ENCODE results near the gene NELL1.

NELL1 gene

GRCh38 chr11:21396342-21397008 is 727.1 kb downstream of the NELL1 start:
- H3K4me3 ChIP-seq (ENCODE audit: low read length) = no peak overlapping the region
- no peaks in the 10 kb centered on the region for H3K4me1 ChIP-seq (ENCODE audit: control insufficient read depth, insufficient read depth, low read length)
- no peaks in the 10 kb centered on the region for H3K27me3 ChIP-seq (ENCODE audit: control insufficient read depth, insufficient read depth, low read length)
- no peak overlapping the region for H3K9ac ChIP-seq (ENCODE audit: low read length)
- H3K36me3 ChIP-seq (ENCODE audit: control insufficient read depth, insufficient read depth, low read length) = no peaks in the 10 kb centered on the region
- no peaks in the 10 kb centered on the region for H3K9me3 ChIP-seq (ENCODE audit: control insufficient read depth, low read length)

GRCh38 chr11:21398195-21398594 is 728.8 kb downstream of the NELL1 start:
- no peak overlapping the region for H3K4me3 ChIP-seq (ENCODE audit: low read length)
- H3K27me3 ChIP-seq (ENCODE audit: control insufficient read depth, insufficient read depth, low read length) = no peaks in the 10 kb centered on the region
- H3K36me3 ChIP-seq (ENCODE audit: control insufficient read depth, insufficient read depth, low read length) = no peaks in the 10 kb centered on the region
- H3K9me3 ChIP-seq (ENCODE audit: control insufficient read depth, low read length) = no peaks in the 10 kb centered on the region
- H3K9ac ChIP-seq (ENCODE audit: low read length) = no peak overlapping the region
- no peaks in the 10 kb centered on the region for H3K4me1 ChIP-seq (ENCODE audit: control insufficient read depth, insufficient read depth, low read length)

GRCh38 chr11:21401496-21401895 is 732.1 kb downstream of the NELL1 start:
- Histone ChIP-seq H3K4me3 (ENCODE audit: low read length) (no peak overlapping the region), H3K9ac (ENCODE audit: low read length) (no peak overlapping the region), H3K9me3 (ENCODE audit: control insufficient read depth, low read length) (no peaks in the 10 kb centered on the region), H3K27me3 (ENCODE audit: control insufficient read depth, insufficient read depth, low read length) (no peaks in the 10 kb centered on the region), H3K4me1 (ENCODE audit: control insufficient read depth, insufficient read depth, low read length) (no peaks in the 10 kb centered on the region), H3K36me3 (ENCODE audit: control insufficient read depth, insufficient read depth, low read length) (no peaks in the 10 kb centered on the region)

- Histone ChIP-seq H3K4me3 (ENCODE audit: low read length) (no peak overlapping the region), H3K4me1 (ENCODE audit: control insufficient read depth, insufficient read depth, low read length) (no peaks in the 10 kb centered on the region), H3K9ac (ENCODE audit: low read length) (no peak overlapping the region), H3K36me3 (ENCODE audit: control insufficient read depth, insufficient read depth, low read length) (no peaks in the 10 kb centered on the region), H3K27me3 (ENCODE audit: control insufficient read depth, insufficient read depth, low read length) (no peaks in the 10 kb centered on the region), H3K9me3 (ENCODE audit: control insufficient read depth, low read length) (no peaks in the 10 kb centered on the region)
Measured at GRCh38 chr11:21402274-21402673, 732.9 kb downstream of the NELL1 start.

GRCh38 chr11:21403069-21403468 is 733.7 kb downstream of the NELL1 start:
- H3K9me3 ChIP-seq (ENCODE audit: control insufficient read depth, low read length) = no peaks in the 10 kb centered on the region
- H3K36me3 ChIP-seq (ENCODE audit: control insufficient read depth, insufficient read depth, low read length) = no peaks in the 10 kb centered on the region
- H3K4me3 ChIP-seq (ENCODE audit: low read length) = no peak overlapping the region
- H3K4me1 ChIP-seq (ENCODE audit: control insufficient read depth, insufficient read depth, low read length) = no peaks in the 10 kb centered on the region
- H3K9ac ChIP-seq (ENCODE audit: low read length) = no peak overlapping the region
- no peaks in the 10 kb centered on the region for H3K27me3 ChIP-seq (ENCODE audit: control insufficient read depth, insufficient read depth, low read length)

GRCh38 chr11:21405422-21405821 is 736.0 kb downstream of the NELL1 start:
- Histone ChIP-seq H3K9ac (ENCODE audit: low read length) (no peak overlapping the region), H3K4me3 (ENCODE audit: low read length) (no peak overlapping the region), H3K36me3 (ENCODE audit: control insufficient read depth, insufficient read depth, low read length) (no peaks in the 10 kb centered on the region), H3K9me3 (ENCODE audit: control insufficient read depth, low read length) (no peaks in the 10 kb centered on the region), H3K27me3 (ENCODE audit: control insufficient read depth, insufficient read depth, low read length) (no peaks in the 10 kb centered on the region), H3K4me1 (ENCODE audit: control insufficient read depth, insufficient read depth, low read length) (no peaks in the 10 kb centered on the region)

GRCh38 chr11:21410513-21410912 is 741.1 kb downstream of the NELL1 start:
- no peak overlapping the region for H3K4me3 ChIP-seq (ENCODE audit: low read length)
- H3K27me3 ChIP-seq (ENCODE audit: control insufficient read depth, insufficient read depth, low read length) = no peaks in the 10 kb centered on the region
- H3K36me3 ChIP-seq (ENCODE audit: control insufficient read depth, insufficient read depth, low read length) = no peaks in the 10 kb centered on the region
- no peaks in the 10 kb centered on the region for H3K4me1 ChIP-seq (ENCODE audit: control insufficient read depth, insufficient read depth, low read length)
- no peaks in the 10 kb centered on the region for H3K9me3 ChIP-seq (ENCODE audit: control insufficient read depth, low read length)
- H3K9ac ChIP-seq (ENCODE audit: low read length) = no peak overlapping the region

- Histone ChIP-seq H3K27me3 (ENCODE audit: control insufficient read depth, insufficient read depth, low read length) (no peaks in the 10 kb centered on the region), H3K36me3 (ENCODE audit: control insufficient read depth, insufficient read depth, low read length) (no peaks in the 10 kb centered on the region), H3K9ac (ENCODE audit: low read length) (no peak overlapping the region), H3K4me1 (ENCODE audit: control insufficient read depth, insufficient read depth, low read length) (no peaks in the 10 kb centered on the region), H3K9me3 (ENCODE audit: control insufficient read depth, low read length) (no peaks in the 10 kb centered on the region), H3K4me3 (ENCODE audit: low read length) (no peak overlapping the region)
Measured at GRCh38 chr11:21411104-21411503, 741.7 kb downstream of the NELL1 start.

GRCh38 chr11:21411597-21411996 is 742.2 kb downstream of the NELL1 start:
- Histone ChIP-seq H3K4me3 (ENCODE audit: low read length) (no peak overlapping the region), H3K36me3 (ENCODE audit: control insufficient read depth, insufficient read depth, low read length) (no peaks in the 10 kb centered on the region)

GRCh38 chr11:21412652-21413383 is 743.4 kb downstream of the NELL1 start:
- Histone ChIP-seq H3K27me3 (ENCODE audit: control insufficient read depth, insufficient read depth, low read length) (no peaks in the 10 kb centered on the region), H3K4me1 (ENCODE audit: control insufficient read depth, insufficient read depth, low read length) (no peaks in the 10 kb centered on the region), H3K36me3 (ENCODE audit: control insufficient read depth, insufficient read depth, low read length) (no peaks in the 10 kb centered on the region), H3K4me3 (ENCODE audit: low read length) (no peak overlapping the region), H3K9ac (ENCODE audit: low read length) (no peak overlapping the region), H3K9me3 (ENCODE audit: control insufficient read depth, low read length) (no peaks in the 10 kb centered on the region)

More at GRCh38 chr11:21411597-21411996, 742.2 kb downstream of the NELL1 start:
- H3K27me3 ChIP-seq (ENCODE audit: control insufficient read depth, insufficient read depth, low read length) = no peaks in the 10 kb centered on the region
- H3K9ac ChIP-seq (ENCODE audit: low read length) = no peak overlapping the region
- H3K9me3 ChIP-seq (ENCODE audit: control insufficient read depth, low read length) = no peaks in the 10 kb centered on the region
- no peaks in the 10 kb centered on the region for H3K4me1 ChIP-seq (ENCODE audit: control insufficient read depth, insufficient read depth, low read length)

GRCh38 chr11:21414953-21415352 is 745.6 kb downstream of the NELL1 start:
- Histone ChIP-seq H3K36me3 (ENCODE audit: control insufficient read depth, insufficient read depth, low read length) (no peaks in the 10 kb centered on the region), H3K9ac (ENCODE audit: low read length) (no peak overlapping the region), H3K27me3 (ENCODE audit: control insufficient read depth, insufficient read depth, low read length) (no peaks in the 10 kb centered on the region), H3K4me3 (ENCODE audit: low read length) (no peak overlapping the region), H3K4me1 (ENCODE audit: control insufficient read depth, insufficient read depth, low read length) (no peaks in the 10 kb centered on the region), H3K9me3 (ENCODE audit: control insufficient read depth, low read length) (no peaks in the 10 kb centered on the region)

- no peak overlapping the region for H3K9ac ChIP-seq (ENCODE audit: low read length)
- H3K27me3 ChIP-seq (ENCODE audit: control insufficient read depth, insufficient read depth, low read length) = no peaks in the 10 kb centered on the region
- H3K9me3 ChIP-seq (ENCODE audit: control insufficient read depth, low read length) = no peaks in the 10 kb centered on the region
- no peaks in the 10 kb centered on the region for H3K4me1 ChIP-seq (ENCODE audit: control insufficient read depth, insufficient read depth, low read length)
- no peak overlapping the region for H3K4me3 ChIP-seq (ENCODE audit: low read length)
- H3K36me3 ChIP-seq (ENCODE audit: control insufficient read depth, insufficient read depth, low read length) = no peaks in the 10 kb centered on the region
Measured at GRCh38 chr11:21415606-21416005, 746.2 kb downstream of the NELL1 start.
